IPS-15b (cell line): ENCODE data around the gene OR7A5.
"Not testable (repeated sequence)": the region's sequence is repeated elsewhere in the genome, so short reads cannot be mapped to it uniquely, and the experiment has no call there.

Experiments
- H3K27me3 ChIP-seq: one replicate; pipeline ENCODE4 v1.6.1; 2013; ENCODE audit warnings: low read length; ENCODE audit not compliant: control insufficient read depth, insufficient read depth
- H3K36me3 ChIP-seq: one replicate; pipeline ENCODE4 v1.6.1; 2013; ENCODE audit warnings: low read length; ENCODE audit not compliant: control insufficient read depth, insufficient read depth
- H3K4me1 ChIP-seq: one replicate; pipeline ENCODE4 v1.6.1; 2013; ENCODE audit warnings: mild to moderate bottlenecking, low read length; ENCODE audit not compliant: control insufficient read depth, insufficient read depth
- H3K4me3 ChIP-seq: one replicate; pipeline ENCODE4 v1.5.1; 2013; ENCODE audit warnings: low read depth, low read length
- H3K9ac ChIP-seq: one replicate; pipeline ENCODE4 v1.6.1; 2013; ENCODE audit warnings: low read depth, mild to moderate bottlenecking, low read length
- H3K9me3 ChIP-seq: one replicate; pipeline ENCODE4 v1.6.1; 2013; ENCODE audit warnings: mild to moderate bottlenecking, low read length; ENCODE audit not compliant: control insufficient read depth, insufficient read depth

Gene OR7A5

DNA sequence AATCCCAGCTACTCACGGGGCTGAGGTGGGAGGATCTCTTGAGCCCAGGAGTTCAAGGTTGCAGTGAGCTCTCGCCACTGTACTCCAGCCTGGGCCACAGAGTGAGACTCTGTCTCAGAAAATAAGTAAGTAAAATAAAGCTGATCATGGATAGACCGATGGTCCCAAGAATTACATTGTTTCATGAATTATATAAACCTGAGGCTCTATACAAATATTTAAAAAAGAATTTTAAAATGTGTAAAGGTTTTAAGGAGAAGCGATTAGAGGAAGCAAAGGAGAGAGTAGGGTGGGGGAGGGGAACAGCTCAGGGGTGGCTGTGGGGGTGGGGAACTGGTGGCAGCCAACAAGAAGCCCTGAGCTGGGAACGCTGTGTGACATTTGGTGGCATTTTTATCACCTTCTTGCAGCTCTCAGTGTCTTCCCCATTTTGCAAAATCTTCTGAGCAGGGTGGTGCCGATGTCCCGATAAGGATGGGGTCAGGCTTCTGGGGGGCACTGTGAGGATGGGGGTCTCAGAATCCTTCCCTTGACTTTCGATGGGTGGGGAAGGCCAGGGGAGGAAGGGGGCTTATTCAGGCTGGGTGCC is 51.5 kb downstream of the OR7A5 start:
- H3K4me3 ChIP-seq, H3K9ac ChIP-seq, H3K27me3 ChIP-seq, H3K9me3 ChIP-seq, H3K4me1 ChIP-seq, H3K36me3 ChIP-seq: not testable (repeated sequence)

DNA sequence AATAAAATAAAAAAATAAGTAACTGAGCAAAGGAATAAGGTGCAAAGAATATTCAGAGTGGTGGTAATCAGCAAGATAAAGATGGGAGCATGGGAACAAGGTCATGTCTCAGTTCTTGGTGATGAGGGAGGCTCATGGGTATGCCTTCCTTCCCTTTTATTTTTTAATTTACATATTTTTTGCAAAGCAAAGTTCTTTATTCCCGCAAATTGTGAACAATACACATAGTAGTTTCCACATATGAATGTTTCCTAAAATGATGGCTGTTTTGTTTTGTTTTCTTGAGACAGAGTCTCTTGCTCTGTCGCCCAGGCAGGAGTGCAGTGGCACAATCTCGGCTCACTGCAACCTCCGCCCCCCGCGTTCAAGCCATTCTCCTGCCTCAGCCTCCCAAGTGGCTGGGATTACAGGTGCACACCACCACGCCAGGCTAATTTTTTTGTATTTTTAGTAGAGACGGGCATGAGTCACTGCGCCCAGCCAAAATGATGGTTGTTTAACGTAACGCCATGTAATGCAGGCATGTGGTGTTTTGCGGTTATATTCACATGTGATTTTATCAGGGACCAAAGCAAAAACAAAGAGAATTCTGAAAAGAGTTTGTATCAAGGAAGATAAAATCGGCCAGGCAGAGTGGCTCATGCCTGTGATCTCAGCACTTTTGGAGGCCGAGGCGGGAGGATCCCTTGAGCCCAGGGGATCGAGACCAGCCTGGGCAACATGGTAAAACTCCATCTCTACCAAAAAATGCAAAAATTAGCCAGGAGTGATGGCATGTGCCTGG is 52.2 kb downstream of the OR7A5 start:
- Histone ChIP-seq H3K36me3 (no peaks in the 10 kb centered on the region), H3K4me3 (no peak overlapping the region), H3K27me3 (no peaks in the 10 kb centered on the region), H3K9me3 (no peaks in the 10 kb centered on the region), H3K4me1 (peaks cover 4% of the 10 kb centered on the region), H3K9ac (no peak overlapping the region)

DNA sequence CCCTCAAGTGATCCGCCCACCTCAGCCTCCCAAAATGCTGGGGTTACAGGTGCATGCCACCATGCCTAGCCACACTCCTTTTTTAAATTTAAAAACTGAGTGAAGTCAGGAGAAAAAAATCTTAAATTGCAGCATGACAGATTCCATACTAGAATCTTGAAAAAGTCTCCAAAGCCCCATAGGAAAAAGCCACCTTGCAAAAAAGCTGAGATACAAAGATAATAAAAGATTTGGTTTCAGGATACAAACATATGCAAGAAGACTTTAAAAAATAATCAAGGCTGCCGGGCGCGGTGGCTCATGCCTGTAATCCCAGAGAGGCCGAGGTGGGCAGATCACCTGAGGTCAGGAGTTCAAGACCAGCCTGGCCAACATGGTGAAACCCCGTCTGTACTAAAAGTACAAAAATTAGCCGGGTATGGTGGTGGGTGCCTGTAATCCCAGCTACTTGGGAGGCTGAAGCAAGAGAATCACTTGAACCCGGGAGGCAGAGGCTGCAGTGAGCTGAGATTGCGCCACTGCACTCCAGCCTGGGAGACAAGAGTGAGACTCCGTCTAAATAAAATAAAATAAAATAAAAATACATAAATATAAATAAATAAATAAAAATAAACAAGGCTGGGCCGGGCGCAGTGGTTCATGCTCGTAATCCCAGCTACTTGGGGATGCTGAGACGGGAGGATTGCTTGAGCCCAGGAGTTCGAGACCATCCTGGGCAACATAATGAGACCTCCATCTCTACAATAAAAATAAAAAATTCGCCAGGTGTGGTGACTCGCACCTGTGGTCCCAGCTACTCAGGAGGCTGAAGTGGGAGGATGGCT is 53.1 kb downstream of the OR7A5 start:
- H3K4me1 ChIP-seq, H3K36me3 ChIP-seq, H3K27me3 ChIP-seq, H3K9ac ChIP-seq, H3K4me3 ChIP-seq, H3K9me3 ChIP-seq: not testable (repeated sequence)

DNA sequence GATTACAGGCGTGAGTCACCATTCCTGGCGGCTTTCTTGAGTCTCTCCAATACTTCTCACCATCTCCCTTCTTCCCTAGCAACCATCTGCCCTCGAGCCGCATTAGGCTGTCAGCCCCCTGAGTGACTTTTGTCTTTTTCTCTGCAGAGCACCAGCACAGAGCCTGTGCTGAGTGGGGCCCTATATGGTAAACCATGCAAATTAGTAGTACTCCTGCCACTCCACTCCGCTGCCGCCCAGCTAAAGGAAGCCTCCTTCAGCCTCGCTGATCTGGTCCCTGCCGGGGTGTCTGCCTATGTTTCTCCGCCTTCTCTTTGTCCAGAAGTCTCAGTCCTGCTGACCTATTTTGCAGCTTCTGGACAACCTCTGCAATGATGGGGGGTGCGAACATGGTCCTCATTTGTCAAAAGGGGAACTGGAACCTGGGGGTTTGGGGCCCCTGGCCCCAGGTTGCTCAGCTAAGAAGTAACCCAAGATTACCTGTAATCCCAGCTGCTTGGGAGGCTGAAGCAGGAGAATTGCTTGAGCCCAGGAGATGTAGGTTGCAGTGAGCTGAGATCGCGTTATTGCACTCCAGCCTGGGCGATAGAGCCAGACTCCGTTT is 54.3 kb downstream of the OR7A5 start:
- not testable (repeated sequence) for H3K9ac ChIP-seq, H3K27me3 ChIP-seq, H3K4me3 ChIP-seq, H3K9me3 ChIP-seq, H3K36me3 ChIP-seq, H3K4me1 ChIP-seq

DNA sequence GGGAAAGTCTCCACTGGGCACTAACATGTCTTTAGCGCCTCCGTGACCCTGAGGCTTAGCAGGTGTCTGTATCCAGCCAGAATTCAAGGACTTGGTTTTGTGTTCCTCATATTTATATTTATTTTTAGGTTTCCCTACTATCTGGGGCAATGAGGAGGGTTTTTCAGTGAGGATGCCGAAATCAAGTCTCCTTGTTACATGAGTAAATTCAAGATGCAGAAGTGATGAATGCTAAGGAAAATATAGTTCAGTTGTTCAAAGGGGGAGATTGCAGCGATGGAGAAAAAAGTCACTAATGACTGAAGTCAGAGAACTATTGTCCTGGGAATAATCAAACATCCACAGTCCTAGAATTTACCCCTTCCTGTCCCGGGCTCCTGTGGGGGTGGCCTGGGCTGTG is 55.8 kb downstream of the OR7A5 start:
- H3K9me3 ChIP-seq = no peaks in the 10 kb centered on the region
- no peak overlapping the region for H3K9ac ChIP-seq
- H3K4me3 ChIP-seq = no peak overlapping the region
- no peaks in the 10 kb centered on the region for H3K36me3 ChIP-seq
- H3K27me3 ChIP-seq = no peaks in the 10 kb centered on the region
- no peaks in the 10 kb centered on the region for H3K4me1 ChIP-seq

DNA sequence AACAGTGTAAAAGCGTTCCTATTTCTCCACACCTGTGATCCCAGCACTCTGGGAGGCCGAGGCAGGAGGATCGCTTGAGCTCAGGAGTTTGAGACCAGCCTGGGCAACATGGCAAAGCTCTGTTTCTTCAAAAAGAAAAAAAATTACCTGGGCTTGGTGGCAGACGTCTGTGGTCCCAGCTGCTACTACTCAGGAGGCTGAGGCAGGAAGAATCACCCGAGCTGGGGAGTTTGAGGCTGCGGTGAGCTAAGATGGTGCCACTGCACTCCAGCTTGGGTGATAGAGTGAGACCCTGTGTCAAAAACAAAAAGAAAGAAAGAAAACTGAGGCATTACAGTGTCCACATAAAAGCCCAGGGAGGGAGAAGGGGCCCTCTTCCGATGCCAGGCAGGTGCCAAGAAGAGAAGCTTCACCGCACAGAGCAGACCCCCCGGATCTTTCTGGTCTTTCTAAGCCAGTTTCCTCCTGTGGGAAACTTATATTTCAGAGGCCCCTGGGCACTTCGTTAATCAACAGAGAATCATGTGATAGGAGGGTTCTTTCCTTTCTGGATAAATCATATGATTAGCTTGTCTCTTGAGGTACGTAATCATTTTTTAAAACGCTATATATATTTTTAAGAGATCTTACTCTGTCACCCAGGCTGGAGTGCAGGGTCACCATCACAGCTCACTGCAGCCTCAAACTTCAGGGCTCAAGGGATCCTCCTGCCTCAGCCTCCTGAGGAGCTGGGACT is 56.7 kb downstream of the OR7A5 start, which contains the start of gene ADGRE2:
Gene ADGRE2 (minus strand): TSS at position 451 of the 736 bp plus-strand sequence. CDS start 1,804 bp downstream, outside the sequence.
- H3K4me3 ChIP-seq, H3K36me3 ChIP-seq, H3K9me3 ChIP-seq, H3K9ac ChIP-seq, H3K4me1 ChIP-seq, H3K27me3 ChIP-seq: not testable (repeated sequence)

DNA sequence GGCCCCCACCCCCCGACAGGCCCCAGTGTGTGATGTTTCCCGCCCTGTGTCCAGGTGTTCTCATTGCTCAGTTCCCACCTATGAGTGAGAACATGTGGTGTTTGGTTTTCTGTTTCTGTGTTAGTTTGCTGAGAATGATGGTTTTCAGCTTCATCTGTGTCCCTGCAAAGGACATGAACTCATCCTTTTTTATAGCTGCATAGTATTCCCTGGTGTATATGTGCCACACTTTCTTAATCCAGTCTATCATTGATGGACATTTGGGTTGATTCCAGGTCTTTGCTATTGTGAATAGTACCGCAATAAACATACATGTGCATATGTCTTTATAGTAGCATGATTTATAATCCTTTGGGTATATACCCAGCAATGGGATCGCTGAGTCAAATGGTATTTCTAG is 57.3 kb downstream of the OR7A5 start:
- H3K9ac ChIP-seq, H3K4me1 ChIP-seq, H3K9me3 ChIP-seq, H3K4me3 ChIP-seq, H3K36me3 ChIP-seq, H3K27me3 ChIP-seq: not testable (repeated sequence)
